RWPE2 (cell line): Measurements from ENCODE around the gene SLC9A9.

Source experiments
- ATAC-seq: fragments of 200-7000 bp; cut with Tn5 transposase; 3 replicates; pipeline ENCODE4 v1.9.1; 2021; ENCODE audit warnings: low read depth
- DNase-seq: peaks from one replicate; pipeline ENCODE4 v3.0.0-alpha.2; 2020; ENCODE audit warnings: low spot score
- H3K27ac ChIP-seq: fragments of 450-650 bp; 2 replicates; pipeline ENCODE4 v1.5.1; 2017; ENCODE audit warnings: mild to moderate bottlenecking; ENCODE audit not compliant: poor library complexity, severe bottlenecking
- H3K27me3 ChIP-seq: fragments of 250-450 bp; sonication (Bioruptor Pico); 2 replicates; pipeline ENCODE4 v1.5.1; 2021; ENCODE audit warnings: mild to moderate bottlenecking, moderate library complexity; ENCODE audit not compliant: insufficient read depth, poor library complexity, severe bottlenecking
- H3K36me3 ChIP-seq: fragments of 250-450 bp; sonication (Bioruptor Pico); 2 replicates; pipeline ENCODE4 v1.5.1; 2020; ENCODE audit warnings: low read depth, mild to moderate bottlenecking, moderate library complexity
- H3K4me1 ChIP-seq: fragments of 250-450 bp; sonication (Bioruptor Pico); 2 replicates; pipeline ENCODE4 v1.5.1; 2021; ENCODE audit warnings: mild to moderate bottlenecking, moderate library complexity; ENCODE audit not compliant: insufficient read depth, poor library complexity, severe bottlenecking
- H3K4me3 ChIP-seq: fragments of 250-450 bp; sonication (Bioruptor Pico); 2 replicates; pipeline ENCODE4 v1.5.1; 2021; ENCODE audit warnings: mild to moderate bottlenecking, moderate library complexity; ENCODE audit not compliant: severe bottlenecking
- H3K9me3 ChIP-seq: fragments of 250-450 bp; sonication (Bioruptor Pico); 2 replicates; pipeline ENCODE4 v1.5.1; 2021; ENCODE audit warnings: mild to moderate bottlenecking, moderate library complexity; ENCODE audit not compliant: severe bottlenecking
- CTCF ChIP-seq: fragments of 450-650 bp; IDR thresholded peaks from one replicate; pipeline ENCODE4 v1.5.1; 2017; ENCODE audit warnings: mild to moderate bottlenecking, moderate library complexity; ENCODE audit not compliant: poor library complexity, severe bottlenecking

SLC9A9 gene

GRCh38 chr3:143847787-143848631, at the start of gene SLC9A9:
Gene SLC9A9, minus strand, starts transcription at chr3:143848468. Its CDS starts 146 bp downstream, at chr3:143848322.
- ATAC-seq (peak; percentile 85), DNase-seq (no peak)
- Histone ChIP-seq H3K27me3 (no peaks in the 10 kb centered on the region), H3K27ac (peak within 1 kb of the TSS; percentile 44), H3K4me3 (peak within 1 kb of the TSS; percentile 37), H3K9me3 (no peaks in the 10 kb centered on the region), H3K36me3 (no peaks in the 10 kb centered on the region), H3K4me1 (peaks cover 29% of the 10 kb centered on the region)
- no peak for TF ChIP-seq CTCF

GRCh38 chr3:143897576-143898295, 49.5 kb upstream of the SLC9A9 start:
- no peaks in the 10 kb centered on the region for H3K36me3 ChIP-seq
- H3K4me1 ChIP-seq, result peaks cover 21% of the 10 kb centered on the region
- no peak for DNase-seq
- TF ChIP-seq CTCF, result no peak
- H3K9me3 ChIP-seq, result no peaks in the 10 kb centered on the region
- no peak overlapping the region for H3K4me3 ChIP-seq
- no peak overlapping the region for H3K27ac ChIP-seq
- peak; percentile 32 for ATAC-seq
- no peaks in the 10 kb centered on the region for H3K27me3 ChIP-seq

GRCh38 chr3:143896486-143896885, 48.2 kb upstream of the SLC9A9 start:
- no peak overlapping the region for H3K4me3 ChIP-seq
- no peak for ATAC-seq
- H3K4me1 ChIP-seq, result peaks cover 18% of the 10 kb centered on the region
- DNase-seq, result no peak
- H3K27ac ChIP-seq, result no peak overlapping the region
- no peaks in the 10 kb centered on the region for H3K9me3 ChIP-seq
- no peak for TF ChIP-seq CTCF
- H3K27me3 ChIP-seq, result no peaks in the 10 kb centered on the region
- H3K36me3 ChIP-seq, result no peaks in the 10 kb centered on the region

GRCh38 chr3:143895805-143896204, 47.5 kb upstream of the SLC9A9 start:
- Histone ChIP-seq H3K27ac (no peak overlapping the region), H3K36me3 (no peaks in the 10 kb centered on the region), H3K4me3 (no peak overlapping the region), H3K4me1 (peaks cover 13% of the 10 kb centered on the region), H3K9me3 (no peaks in the 10 kb centered on the region), H3K27me3 (no peaks in the 10 kb centered on the region)
- ATAC-seq (no peak), DNase-seq (no peak)
- peak; percentile 71 for TF ChIP-seq CTCF
